Ishikawa (cell line): ENCODE results near the gene C3.

Experiments
- CEBPB ChIP-seq: IDR thresholded peaks from 2 replicates; pipeline ENCODE4 v1.6.1; 2012
- CREB1 ChIP-seq: IDR thresholded peaks from 2 replicates; pipeline ENCODE4 v1.6.1; 2012; ENCODE audit warnings: low read depth
- EGR1 ChIP-seq: IDR thresholded peaks from 2 replicates; pipeline ENCODE4 v1.6.1; 2012
- EP300 ChIP-seq: IDR thresholded peaks from 2 replicates; pipeline ENCODE4 v1.6.1; 2012; ENCODE audit warnings: borderline replicate concordance
- FOXM1 ChIP-seq: IDR thresholded peaks from 2 replicates; pipeline ENCODE4 v1.6.1; 2012; ENCODE audit warnings: low read depth, borderline replicate concordance
- MAX ChIP-seq: IDR thresholded peaks from 2 replicates; pipeline ENCODE4 v1.6.1; 2012
- NFIC ChIP-seq: IDR thresholded peaks from 2 replicates; pipeline ENCODE4 v1.6.1; 2012
- RAD21 ChIP-seq: IDR thresholded peaks from 2 replicates; pipeline ENCODE4 v1.6.1; 2012; ENCODE audit warnings: low read depth
- REST ChIP-seq: IDR thresholded peaks from 2 replicates; pipeline ENCODE4 v1.6.1; 2012; ENCODE audit warnings: low read depth, mild to moderate bottlenecking
- TAF1 ChIP-seq: IDR thresholded peaks from 2 replicates; pipeline ENCODE4 v1.6.1; 2012; ENCODE audit warnings: low read depth, mild to moderate bottlenecking
- TCF12 ChIP-seq: IDR thresholded peaks from 2 replicates; pipeline ENCODE4 v1.6.1; 2012; ENCODE audit warnings: low read depth
- TEAD4 ChIP-seq: IDR thresholded peaks from 2 replicates; pipeline ENCODE4 v1.6.1; 2012
- USF1 ChIP-seq: IDR thresholded peaks from 2 replicates; pipeline ENCODE4 v1.6.1; 2012
- YY1 ChIP-seq: IDR thresholded peaks from 2 replicates; pipeline ENCODE4 v1.6.1; 2012; ENCODE audit warnings: low read depth
- ZBTB7A ChIP-seq: IDR thresholded peaks from 2 replicates; pipeline ENCODE4 v1.6.1; 2012; ENCODE audit warnings: low read depth

Gene C3

GRCh38 chr19:6699935-6700334 lies 20.5 kb downstream of the C3 start:
- TF ChIP-seq RAD21 (no peak), ZBTB7A (no peak), FOXM1 (no peak), TAF1 (no peak), REST (no peak)

GRCh38 chr19:6697291-6697690 lies 23.2 kb downstream of the C3 start:
- no peak for TF ChIP-seq CREB1
- TF ChIP-seq REST = no peak
- TF ChIP-seq ZBTB7A = no peak
- TF ChIP-seq FOXM1 = no peak
- no peak for TF ChIP-seq TCF12
- no peak for TF ChIP-seq TAF1
- TF ChIP-seq EGR1 = no peak
- TF ChIP-seq YY1 = no peak
- no peak for TF ChIP-seq MAX
- TF ChIP-seq RAD21 = no peak
- TF ChIP-seq EP300 = no peak
- TF ChIP-seq CEBPB = no peak
- no peak for TF ChIP-seq TEAD4
- TF ChIP-seq NFIC = no peak

- TF ChIP-seq CREB1 (no peak), ZBTB7A (no peak), NFIC (no peak), CEBPB (no peak), TCF12 (no peak), MAX (no peak), USF1 (no peak), FOXM1 (no peak), REST (no peak), YY1 (no peak), RAD21 (no peak), EP300 (no peak), TAF1 (no peak), TEAD4 (no peak), EGR1 (no peak)
Measured at GRCh38 chr19:6696239-6696820, 24.1 kb downstream of the C3 start.

- TF ChIP-seq TCF12 (no peak), USF1 (no peak), TEAD4 (no peak), TAF1 (no peak), RAD21 (no peak), EP300 (no peak), REST (no peak), FOXM1 (no peak), CEBPB (no peak), NFIC (no peak), MAX (no peak), ZBTB7A (no peak), CREB1 (no peak), EGR1 (no peak)
Measured at GRCh38 chr19:6694147-6694815, 26.2 kb downstream of the C3 start.
